Measurements from ENCODE around the gene REP15. TPM values are rescaled to one million over a fixed set of nuclear protein-coding genes. Genes with fewer than 3 reads are reported as not detected.

The REP15 gene
- total and polyA plus RNA-seq, 2 of the 8 experiments (the other 6 are each of a cell fraction or from before 2014, with no cell fraction given), result 0.06 to 0.73 TPM

- Histone ChIP-seq H3K56ac (replicated peaks; ENCODE audit: insufficient read length, low read depth, low read length) (no peak overlapping the region), H3K27me3 (replicated peaks in 1 of 4; ENCODE audit: control insufficient read depth in 3 of 4, extremely low read depth in 1 of 4, insufficient read depth in 3 of 4, low read length in 3 of 4) (no peaks in the 10 kb centered on the region), H2BK5ac (ENCODE audit: low read depth, low read length) (no peak overlapping the region), H2BK120ac (replicated peaks; ENCODE audit: low read depth, low read length) (no peak overlapping the region), H4K20me1 (replicated peaks in 1 of 2; ENCODE audit: control insufficient read depth in 1 of 2, insufficient read depth in 2 of 2, low read length in 2 of 2) (no peaks in the 10 kb centered on the region), H3K79me2 (ENCODE audit: control insufficient read depth in 1 of 2, insufficient read depth in 2 of 2, low read length in 2 of 2) (no peaks in the 10 kb centered on the region), H3K9ac (replicated peaks in 1 of 4; ENCODE audit: extremely low read depth in 1 of 4, low read depth in 3 of 4, low read length in 3 of 4) (no peak overlapping the region), H4K91ac (replicated peaks; ENCODE audit: insufficient read length, low read length) (no peak overlapping the region), H2BK12ac (ENCODE audit: low read depth, low read length) (no peak overlapping the region), H3K4me1 (replicated peaks in 1 of 4; ENCODE audit: control insufficient read depth in 3 of 4, insufficient read depth in 4 of 4, low read length in 3 of 4) (no peaks in the 10 kb centered on the region), H3K4ac (replicated peaks; ENCODE audit: insufficient read length, low read depth, low read length) (no peak overlapping the region), H2BK20ac (ENCODE audit: low read length) (no peak overlapping the region), H3K14ac (ENCODE audit: insufficient read length) (no peak overlapping the region), H2AFZ (ENCODE audit: low read length) (no peak overlapping the region), H3K79me1 (ENCODE audit: low read depth, low read length) (no peaks in the 10 kb centered on the region), H4K5ac (ENCODE audit: insufficient read length, low read depth, low read length) (no peak overlapping the region), H2AK5ac (ENCODE audit: low read depth, low read length) (no peak overlapping the region), H3K36me3 (ENCODE audit: control insufficient read depth in 2 of 4, insufficient read depth in 4 of 4, low read length in 3 of 4) (peaks cover 0 to 12% (median 3%) of the 10 kb centered on the region in 4 experiments; a peak in 3 of 8 replicates), H3K18ac (ENCODE audit: extremely low read depth, low read length) (no peak overlapping the region), H3K27ac (ENCODE audit: low read depth, low read length) (no peak overlapping the region), H2BK15ac (ENCODE audit: low read length) (no peak overlapping the region), H3K4me2 (ENCODE audit: insufficient read depth in 1 of 2, low read depth in 2 of 2, low read length in 2 of 2) (no peak overlapping the region), H3K9me3 (ENCODE audit: insufficient read depth in 2 of 2, low read depth in 1 of 2, low read length in 1 of 2) (no peaks in the 10 kb centered on the region), H3K23ac (ENCODE audit: insufficient read length) (no peak overlapping the region), H3K4me3 (ENCODE audit: extremely low read depth in 1 of 4, insufficient read depth in 2 of 4, low read depth in 3 of 4, low read length in 4 of 4) (no peak overlapping the region), H3K23me2 (ENCODE audit: low read depth, low read length) (no peaks in the 10 kb centered on the region), H4K8ac (ENCODE audit: extremely low read depth, insufficient read depth, low read length) (no peak overlapping the region)
- POLR2A ChIA-PET (ENCODE audit: partially characterized antibody), result no interaction called here
- FAIRE-seq, result no peak
- TF ChIP-seq TBP (IDR thresholded peaks at IDR 0.05; ENCODE audit: low read depth, low read length), result no peak
- TF ChIP-seq MAFK (IDR thresholded peaks at IDR 0.05; ENCODE audit: low read depth, low read length), result no peak
- TF ChIP-seq CEBPB (IDR thresholded peaks at IDR 0.05; ENCODE audit: low read depth, low read length), result no peak
- TF ChIP-seq GTF2F1 (IDR thresholded peaks at IDR 0.05; ENCODE audit: borderline replicate concordance, low read depth, low read length), result no peak
- 94% methylated on average over 4 of the region's 4 CpGs; no CpG with 5 or more reads in 1 of the 2 experiments for WGBS, 2 experiments (ENCODE audit: extremely low coverage in 1 of 2, insufficient coverage in 1 of 2, insufficient read length in 1 of 2, insufficient replicate concordance in 2 of 2, low coverage in 1 of 2, low lambda C conversion rate in 2 of 2, missing lambda C conversion rate in 1 of 2)
- DNase-seq (ENCODE audit: low read depth in 1 of 2, low spot score in 2 of 2), result no peak
- CTCF ChIA-PET (ENCODE audit: partially characterized antibody), result no interaction called here
Observed at GRCh38 chr12:27730097-27730588, 33.9 kb downstream of the REP15 start.
